Stimulated activated CD4-positive, alpha-beta T cell treated with anti-CD3 and anti-CD28 coated beads, Interleukin-15, amount 100 ng/mL, for 48 hours (primary cell): Measurements from ENCODE around the gene GABRB2.

Source experiments
- DNase-seq, 2 donors: peaks; one replicate each; pipeline ENCODE4 v3.0.0-alpha.2; 2020; ENCODE audit warnings: low read depth in 2 of 2

GABRB2 gene

GRCh38 chr5:161471211-161471950 is 75.1 kb downstream of the GABRB2 start:
- no peak for DNase-seq

- DNase-seq: no peak
Observed at GRCh38 chr5:161467703-161468102, 78.8 kb downstream of the GABRB2 start.

GRCh38 chr5:161460741-161461140 is 85.8 kb downstream of the GABRB2 start:
- DNase-seq: no peak

- DNase-seq: no peak
Observed at GRCh38 chr5:161446655-161447054, 99.9 kb downstream of the GABRB2 start.

DNA sequence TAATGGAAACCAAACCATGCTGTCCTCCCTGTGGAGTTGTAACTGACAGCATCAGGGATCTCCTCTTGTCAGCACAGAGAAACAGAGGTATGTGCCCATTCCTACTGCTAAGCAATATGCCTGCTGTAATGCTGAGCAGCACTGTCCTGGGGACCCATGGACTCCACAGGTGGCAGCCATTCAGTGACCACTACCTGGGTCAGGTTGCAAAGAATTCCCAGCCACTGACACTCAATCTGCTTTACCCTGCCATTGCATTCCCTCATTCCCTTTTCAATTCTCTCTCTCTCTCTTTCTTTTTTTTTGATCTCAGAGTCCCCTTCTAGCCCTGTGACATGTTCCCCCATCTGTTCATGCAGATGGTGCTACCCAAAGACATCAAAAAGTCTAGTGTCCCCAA is 104.1 kb downstream of the GABRB2 start:
- no peak for DNase-seq

DNA sequence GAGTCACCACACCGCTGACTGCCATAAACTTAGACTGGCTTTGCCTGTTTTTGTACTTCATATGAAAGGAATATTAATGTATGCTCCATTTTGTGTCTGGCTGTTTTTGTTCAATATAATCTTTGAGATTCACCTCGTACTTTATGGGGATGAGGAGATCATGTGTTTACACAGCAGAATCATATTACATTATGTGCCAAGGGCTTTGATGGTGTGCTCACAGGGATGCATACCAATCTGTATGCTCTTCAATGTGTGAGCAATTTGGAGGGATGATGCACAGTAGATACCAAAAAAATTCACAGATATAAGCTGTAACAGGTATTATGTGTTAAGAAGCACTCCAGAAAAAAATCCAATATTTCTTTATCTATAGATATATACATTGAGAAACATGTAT is 113.7 kb downstream of the GABRB2 start:
- DNase-seq: no peak

GRCh38 chr5:161431963-161432362 is 114.6 kb downstream of the GABRB2 start:
- DNase-seq: no peak

- no peak for DNase-seq
Observed at GRCh38 chr5:161421067-161421466, 125.5 kb downstream of the GABRB2 start.

DNA sequence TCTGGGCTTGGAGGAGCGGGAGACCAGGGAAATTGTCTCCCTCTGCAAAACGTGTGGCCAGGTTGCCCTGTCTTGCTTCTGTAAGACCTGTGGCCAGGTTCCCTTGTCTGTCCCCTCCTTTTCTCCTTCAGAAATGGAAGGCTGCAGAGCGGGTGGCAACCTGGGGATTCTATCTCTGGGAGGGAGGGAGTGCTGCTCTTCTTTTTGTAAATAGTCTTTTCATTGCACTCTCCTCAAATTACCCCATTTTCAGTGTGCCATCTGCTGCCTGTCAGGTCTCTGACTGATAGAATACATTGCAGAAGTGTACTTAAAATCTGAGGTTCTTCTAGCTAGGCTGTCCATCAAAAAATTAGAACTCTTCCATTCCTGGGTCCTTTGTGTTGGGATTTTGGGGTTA is 126.0 kb downstream of the GABRB2 start:
- no peak for DNase-seq

DNA sequence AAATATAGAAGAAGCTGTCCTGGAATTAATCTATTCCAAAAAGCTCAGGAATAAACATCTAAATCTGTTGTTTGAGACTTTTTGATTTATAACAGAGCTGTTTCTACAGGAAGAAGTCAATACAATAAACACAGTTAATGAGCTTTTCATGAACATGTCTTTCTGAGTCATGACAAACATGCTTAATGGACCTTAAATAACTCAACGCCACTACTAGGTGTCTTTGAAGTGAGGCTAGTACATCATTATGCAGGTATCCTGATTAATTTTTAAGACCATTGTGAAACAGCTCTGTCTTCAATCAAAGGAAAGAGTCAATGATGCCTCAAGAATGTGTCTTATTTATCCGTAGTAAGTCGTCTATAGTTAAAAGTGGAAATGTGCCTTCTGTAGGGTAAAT is 131.6 kb downstream of the GABRB2 start:
- no peak for DNase-seq

DNA sequence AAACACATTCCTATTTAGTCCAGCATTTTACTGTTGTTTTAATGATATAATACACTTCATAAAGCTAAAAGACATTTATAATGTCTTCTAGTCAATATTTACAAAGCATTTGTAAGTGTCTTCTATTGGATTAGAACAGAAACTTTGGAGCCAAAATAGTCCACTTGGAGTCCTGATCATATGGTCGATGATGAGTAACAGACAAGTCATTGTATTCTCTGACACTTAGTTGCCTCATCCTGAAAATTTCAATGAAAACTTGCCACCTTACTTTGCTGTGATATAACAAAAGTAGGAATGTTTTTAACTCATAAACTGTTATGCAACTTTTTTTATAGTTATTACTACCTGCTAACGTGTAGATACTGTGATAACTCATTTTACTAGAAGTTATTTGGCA is 132.5 kb downstream of the GABRB2 start:
- no peak for DNase-seq

GRCh38 chr5:161412792-161413191 is 133.7 kb downstream of the GABRB2 start:
- DNase-seq: no peak

DNA sequence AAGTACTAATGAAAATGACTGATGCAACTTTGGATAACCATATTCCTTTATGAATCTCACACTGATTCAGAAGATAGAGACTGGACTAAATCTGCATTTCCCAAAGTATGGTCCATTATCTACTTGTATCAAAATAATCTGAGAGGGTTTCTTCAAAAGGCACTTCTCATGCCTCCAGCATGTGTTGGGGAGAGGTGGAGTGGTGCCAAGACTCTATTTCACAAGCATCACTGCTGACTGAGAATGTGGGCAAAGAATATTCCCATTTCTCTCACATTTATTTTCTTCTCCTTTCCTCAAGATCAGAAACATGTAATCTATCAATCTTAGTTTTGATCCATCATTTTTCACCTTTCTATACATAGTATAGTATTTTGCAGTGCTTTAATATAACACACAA is 135.4 kb downstream of the GABRB2 start:
- no peak for DNase-seq

- DNase-seq: no peak
Observed at GRCh38 chr5:161410640-161411039, 135.9 kb downstream of the GABRB2 start.

DNA sequence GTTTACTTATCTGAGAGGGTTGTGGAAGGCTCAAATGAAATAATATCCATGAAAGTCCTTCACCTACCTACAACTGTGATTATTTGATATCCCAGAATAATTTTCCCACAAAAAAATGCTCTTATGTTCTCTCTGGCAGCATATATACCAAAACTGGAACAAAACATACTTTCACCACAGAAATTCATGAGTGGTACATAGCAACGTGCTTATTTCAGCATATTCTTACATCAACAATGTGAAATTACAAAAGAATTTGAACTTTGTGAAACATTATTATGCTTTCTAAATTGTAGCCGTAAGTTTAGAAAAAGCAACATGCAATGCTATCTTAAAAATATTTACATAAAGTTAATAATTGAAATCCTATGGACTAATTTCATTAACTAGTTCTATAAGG is 137.1 kb downstream of the GABRB2 start:
- no peak for DNase-seq

DNA sequence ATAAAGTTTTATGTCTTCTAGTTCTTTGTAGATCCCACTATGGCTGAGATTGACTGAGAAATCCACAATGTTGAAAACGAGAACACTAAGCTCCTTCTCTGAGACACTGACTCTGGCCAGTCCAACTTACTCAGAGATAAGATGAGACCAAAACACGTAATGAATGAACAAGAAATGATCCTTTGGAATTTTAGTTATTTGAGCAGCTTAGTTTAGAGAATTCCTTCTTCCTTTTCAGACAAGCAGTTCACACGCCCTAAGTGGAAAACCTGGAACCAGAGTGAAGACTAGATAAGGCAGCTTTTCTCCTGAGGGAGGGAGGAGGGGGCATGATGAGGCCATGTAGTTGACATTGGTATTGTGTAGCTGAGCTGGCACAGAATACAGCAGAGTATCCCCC is 139.6 kb downstream of the GABRB2 start:
- no peak for DNase-seq

- DNase-seq: no peak
Observed at GRCh38 chr5:161403996-161404395, 142.5 kb downstream of the GABRB2 start.

DNA sequence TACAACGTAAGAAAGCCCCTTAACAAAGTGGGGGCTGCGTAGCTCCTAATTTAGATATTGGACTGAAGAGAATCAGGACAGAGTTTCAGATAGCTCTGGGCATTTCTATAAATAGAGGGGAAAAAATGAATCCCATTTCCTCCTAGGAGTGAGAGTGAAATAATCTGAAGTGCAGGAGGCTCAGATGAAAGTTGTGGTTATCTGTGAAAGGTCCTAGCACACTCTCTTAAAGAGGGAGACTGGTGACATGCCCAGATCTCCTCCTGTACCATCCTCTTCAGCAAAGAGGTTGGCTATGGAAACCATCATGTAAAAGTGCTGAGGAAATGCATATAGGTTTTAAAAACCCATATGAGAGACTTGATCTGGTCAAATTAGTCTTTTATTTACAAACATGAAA is 143.4 kb downstream of the GABRB2 start:
- DNase-seq: no peak

GRCh38 chr5:161400583-161400982 is 145.9 kb downstream of the GABRB2 start:
- DNase-seq: no peak

DNA sequence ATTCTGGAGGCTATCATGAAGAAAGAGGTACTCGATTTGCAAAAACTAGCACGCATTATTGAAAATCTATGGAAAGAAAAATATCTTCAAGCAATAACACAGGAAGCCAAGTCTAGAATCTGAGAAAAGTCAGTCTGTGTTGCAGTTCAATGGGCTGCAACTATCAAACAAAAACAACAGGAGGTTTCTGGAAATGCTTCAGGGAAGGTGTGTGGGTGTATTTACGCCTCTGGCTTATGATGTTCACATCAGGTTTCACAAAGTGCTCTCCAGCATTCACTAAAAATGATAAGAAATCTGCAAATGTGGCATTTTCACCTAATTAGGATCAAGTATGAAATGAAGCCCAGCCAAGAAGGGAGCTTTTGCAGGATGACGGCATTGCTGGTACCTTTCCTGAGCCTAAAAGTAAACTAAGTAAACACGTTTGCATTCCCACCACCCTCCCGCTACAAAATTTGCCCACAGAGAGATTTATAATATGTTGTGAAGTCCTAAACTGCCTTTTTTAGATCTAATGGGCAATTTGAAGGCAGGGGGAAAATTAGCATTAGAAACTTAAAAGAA is 146.4 kb downstream of the GABRB2 start:
- no peak for DNase-seq

DNA sequence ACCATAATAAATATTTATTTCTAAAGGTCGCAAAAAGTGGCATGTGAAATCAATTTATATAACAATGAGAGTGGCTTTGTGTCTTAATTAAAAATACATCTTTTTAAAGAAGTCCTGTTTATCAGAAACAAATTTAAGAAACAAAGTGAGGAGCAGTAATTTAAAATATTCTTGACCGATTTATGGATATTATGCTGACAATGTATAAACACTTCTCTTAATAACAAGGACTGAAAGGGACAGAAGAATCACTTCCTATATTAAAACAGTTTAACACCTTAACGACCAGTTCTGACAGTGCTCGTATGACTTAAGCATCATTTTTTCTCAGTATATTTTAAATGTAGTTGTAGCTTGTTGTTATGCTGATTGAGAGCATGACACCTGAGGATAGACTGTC is 149.1 kb downstream of the GABRB2 start:
- no peak for DNase-seq

DNA sequence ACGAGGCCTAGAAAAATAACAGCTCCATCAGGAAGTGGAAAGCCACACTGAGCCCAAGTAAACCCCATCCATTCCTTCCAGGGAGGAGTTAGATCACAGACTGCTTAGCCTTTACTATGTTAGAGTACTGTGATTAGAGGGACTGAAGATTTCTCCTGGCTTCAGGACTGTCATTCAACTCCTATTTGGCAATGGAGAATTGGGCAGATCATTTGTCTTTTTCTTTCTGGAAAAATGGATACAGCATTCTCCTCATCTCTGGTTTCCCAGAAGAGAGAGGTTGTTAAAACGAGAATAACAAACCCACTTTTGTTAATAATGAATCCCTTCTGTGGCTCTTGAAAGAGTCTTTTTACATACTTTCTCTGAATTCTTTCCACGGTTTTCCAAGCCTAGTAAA is 150.4 kb downstream of the GABRB2 start:
- DNase-seq: no peak

DNA sequence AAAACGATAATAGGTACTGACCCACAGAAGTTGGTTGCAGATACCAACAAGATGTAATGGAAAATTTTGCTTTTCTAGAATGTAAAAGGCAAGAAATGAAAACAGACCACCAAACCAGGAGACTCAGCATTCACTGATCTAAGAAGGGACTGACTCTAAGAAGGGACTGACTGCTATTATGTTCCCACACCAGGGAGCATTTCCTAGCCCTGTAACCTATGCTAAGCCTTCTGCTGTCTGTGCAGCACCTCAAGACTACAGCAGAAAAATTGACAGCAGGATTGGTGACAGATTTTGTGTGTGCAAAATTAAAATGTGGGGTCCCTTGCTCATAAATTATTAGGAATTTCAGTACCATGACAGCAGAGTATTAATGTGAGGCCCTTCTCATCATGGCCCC is 154.8 kb downstream of the GABRB2 start:
- DNase-seq: no peak

GRCh38 chr5:161391016-161391415 is 155.5 kb downstream of the GABRB2 start:
- no peak for DNase-seq
